Measurements from ENCODE around the gene NMT1. TPM values are rescaled to one million over a fixed set of nuclear protein-coding genes. Genes with fewer than 3 reads are reported as not detected.
A peak's percentile ranks its signal among the peaks of the same experiment; 100 is the strongest.

Gene NMT1
- total and polyA plus RNA-seq, 10 donors = 37.5 to 108 (median 63.9) TPM

DNA sequence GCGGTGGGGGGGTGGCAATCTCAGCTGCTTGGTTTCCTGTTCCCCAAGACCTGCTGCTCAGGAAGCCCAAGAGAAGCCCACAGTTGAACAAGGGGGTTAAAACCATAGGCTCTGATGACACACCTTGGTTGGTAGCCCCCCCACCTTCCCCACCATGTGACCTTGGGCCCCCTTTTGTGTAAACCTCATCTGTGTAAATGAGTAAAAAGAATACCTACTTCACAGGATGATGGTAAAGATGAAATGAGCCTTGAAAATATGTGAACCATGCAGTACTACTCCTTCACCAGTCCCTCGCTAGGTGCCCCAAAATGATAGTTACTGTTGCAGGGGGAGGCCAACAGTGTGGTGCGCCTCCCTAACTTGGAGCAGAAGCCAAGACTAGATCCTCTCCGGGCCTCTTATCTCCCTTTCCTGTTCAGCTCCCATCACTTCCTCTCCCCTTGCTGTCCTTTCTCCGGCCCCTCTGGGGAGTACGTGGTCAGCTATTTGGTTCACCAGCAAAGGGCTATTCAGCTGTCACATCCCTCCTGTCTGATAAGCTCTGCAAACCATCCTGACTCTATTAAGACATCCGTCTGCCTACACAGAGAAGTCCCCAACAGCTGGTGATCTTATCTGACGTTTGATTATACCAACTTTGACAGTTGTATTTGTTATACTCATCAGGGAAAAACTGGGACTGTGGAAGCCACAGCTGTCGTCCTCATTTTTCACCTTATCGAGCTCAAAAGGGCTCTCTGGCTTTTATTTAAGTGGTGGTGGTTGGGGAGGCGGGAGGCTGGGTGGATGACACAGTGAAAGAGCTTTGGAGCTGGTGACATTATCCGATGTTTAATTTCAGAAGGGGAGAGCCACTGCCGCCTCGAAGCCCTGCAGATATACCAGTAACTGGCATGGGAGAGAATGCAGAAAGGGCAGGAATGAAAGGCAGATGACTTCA is 29.6 kb upstream of the NMT1 start:
- H3K27ac ChIP-seq = peak overlapping the region in 2 of 8 donors; percentile 25 to 36
- peaks cover 0 to 19% (median 4%) of the 10 kb centered on the region in 6 donors for H3K4me1 ChIP-seq
- no peak for DNase-seq
- no peak overlapping the region for H3K4me3 ChIP-seq
- intact Hi-C loops (cut with DNase I; ENCODE audit: low total_unique reads) = no loop called here
- WGBS, 5 donors = 68 to 78% (median 69%) methylated on average over 13 to 14 of the region's 14 CpGs
- TF ChIP-seq POLR2A (IDR thresholded peaks at IDR 0.05) = no peak
- no peak for TF ChIP-seq POLR2AphosphoS5 (IDR thresholded peaks at IDR 0.05)
- H3K9me3 ChIP-seq = no peaks in the 10 kb centered on the region
- H3K27me3 ChIP-seq (replicated peaks in 1 of 7) = no peaks in the 10 kb centered on the region
- H3K36me3 ChIP-seq = peaks cover 0 to 90% (median 45%) of the 10 kb centered on the region in 6 donors

DNA sequence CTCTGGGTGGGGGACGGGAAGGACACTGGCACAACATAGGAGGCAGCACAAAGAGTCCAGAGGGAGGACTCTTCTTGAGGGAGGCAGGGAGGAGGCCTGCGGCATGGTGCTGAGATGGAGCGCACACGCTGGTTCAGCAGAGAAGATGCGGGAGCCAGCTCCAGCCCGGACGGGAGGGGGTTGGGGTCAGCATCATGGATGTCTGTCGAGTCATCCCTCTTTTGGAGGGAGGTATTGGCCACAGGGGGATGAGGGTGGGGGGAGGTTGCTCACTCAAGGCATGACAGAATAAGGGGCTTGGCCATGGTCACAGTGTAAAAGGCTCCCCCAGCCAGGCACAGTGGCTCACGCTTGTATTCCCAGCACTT is 29.0 kb upstream of the NMT1 start:
- TF ChIP-seq POLR2A (IDR thresholded peaks at IDR 0.05) (no peak), POLR2AphosphoS5 (IDR thresholded peaks at IDR 0.05) (no peak)
- TF ChIP-seq, protein P1, sequence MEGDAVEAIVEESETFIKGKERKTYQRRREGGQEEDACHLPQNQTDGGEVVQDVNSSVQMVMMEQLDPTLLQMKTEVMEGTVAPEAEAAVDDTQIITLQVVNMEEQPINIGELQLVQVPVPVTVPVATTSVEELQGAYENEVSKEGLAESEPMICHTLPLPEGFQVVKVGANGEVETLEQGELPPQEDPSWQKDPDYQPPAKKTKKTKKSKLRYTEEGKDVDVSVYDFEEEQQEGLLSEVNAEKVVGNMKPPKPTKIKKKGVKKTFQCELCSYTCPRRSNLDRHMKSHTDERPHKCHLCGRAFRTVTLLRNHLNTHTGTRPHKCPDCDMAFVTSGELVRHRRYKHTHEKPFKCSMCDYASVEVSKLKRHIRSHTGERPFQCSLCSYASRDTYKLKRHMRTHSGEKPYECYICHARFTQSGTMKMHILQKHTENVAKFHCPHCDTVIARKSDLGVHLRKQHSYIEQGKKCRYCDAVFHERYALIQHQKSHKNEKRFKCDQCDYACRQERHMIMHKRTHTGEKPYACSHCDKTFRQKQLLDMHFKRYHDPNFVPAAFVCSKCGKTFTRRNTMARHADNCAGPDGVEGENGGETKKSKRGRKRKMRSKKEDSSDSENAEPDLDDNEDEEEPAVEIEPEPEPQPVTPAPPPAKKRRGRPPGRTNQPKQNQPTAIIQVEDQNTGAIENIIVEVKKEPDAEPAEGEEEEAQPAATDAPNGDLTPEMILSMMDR (IDR thresholded peaks at IDR 0.05 in 8 of 11, conservative IDR thresholded peaks at IDR 0.05 in 3 of 11) = no peak
- intact Hi-C loops (cut with DNase I; ENCODE audit: low total_unique reads) = no loop called here
- H3K36me3 ChIP-seq = peaks cover 0 to 83% (median 45%) of the 10 kb centered on the region in 6 donors
- DNase-seq = no peak
- H3K27me3 ChIP-seq (replicated peaks in 1 of 7) = no peaks in the 10 kb centered on the region
- H3K27ac ChIP-seq = no peak overlapping the region
- H3K4me1 ChIP-seq = peaks cover 0 to 19% (median 4%) of the 10 kb centered on the region in 6 donors
- no peak overlapping the region for H3K4me3 ChIP-seq
- WGBS, 5 donors = 91 to 96% (median 91%) methylated on average over 9 of the region's 9 CpGs
- no peaks in the 10 kb centered on the region for H3K9me3 ChIP-seq

DNA sequence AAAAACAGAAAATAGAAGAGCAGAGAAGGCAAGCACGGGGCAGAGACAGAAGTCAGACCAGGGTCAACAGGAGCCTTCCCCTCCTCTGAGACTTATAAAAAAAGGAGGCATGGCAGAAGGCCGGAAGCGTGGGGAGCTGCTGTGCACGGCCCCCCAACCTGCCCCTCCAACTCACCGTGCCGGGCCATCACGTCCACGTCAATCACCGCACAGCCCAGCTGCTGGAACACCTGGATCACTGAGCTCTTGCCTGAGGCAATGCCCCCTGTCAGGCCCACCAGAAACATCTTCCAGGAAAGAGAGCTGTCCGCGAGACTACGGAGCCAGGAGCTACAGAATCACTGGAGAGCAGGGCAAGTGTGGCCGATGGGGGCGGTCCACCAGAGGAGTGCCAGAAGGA is 26.5 kb upstream of the NMT1 start:
- intact Hi-C loops (cut with DNase I; ENCODE audit: low total_unique reads) = no loop called here

DNA sequence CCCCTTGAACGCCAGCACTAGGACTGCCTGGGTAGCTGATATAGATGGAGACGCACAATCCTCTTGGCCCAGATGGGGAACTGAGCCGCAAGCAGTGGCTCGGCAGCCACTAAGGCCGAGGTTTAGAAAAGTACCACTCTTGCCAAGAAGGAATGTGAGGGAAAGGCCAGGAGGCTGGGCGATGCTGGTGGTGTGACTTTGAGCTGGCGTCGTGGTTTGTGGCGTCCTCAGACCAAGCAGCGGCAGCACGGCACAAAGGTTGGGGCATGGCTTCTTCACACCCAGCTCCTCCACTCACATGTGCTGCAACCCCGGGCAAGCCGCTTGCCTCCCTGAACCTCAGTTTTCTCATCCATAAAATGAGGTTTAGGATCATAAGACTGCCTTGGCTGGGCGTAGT is 25.3 kb upstream of the NMT1 start:
- TF ChIP-seq, protein P1 (IDR thresholded peaks at IDR 0.05 in 8 of 11, conservative IDR thresholded peaks at IDR 0.05 in 3 of 11) = no peak
- TF ChIP-seq POLR2AphosphoS5 (IDR thresholded peaks at IDR 0.05) (no peak), POLR2A (IDR thresholded peaks at IDR 0.05) (no peak)
- no peaks in the 10 kb centered on the region for H3K27me3 ChIP-seq (replicated peaks in 1 of 7)
- intact Hi-C loops (cut with DNase I; ENCODE audit: low total_unique reads) = no loop called here
- H3K4me3 ChIP-seq = no peak overlapping the region
- H3K9me3 ChIP-seq = no peaks in the 10 kb centered on the region
- DNase-seq = no peak
- H3K27ac ChIP-seq = no peak overlapping the region
- H3K4me1 ChIP-seq = peaks cover 0 to 33% (median 17%) of the 10 kb centered on the region in 6 donors
- WGBS, 5 donors = 84 to 95% (median 93%) methylated on average over 14 of the region's 14 CpGs
- H3K36me3 ChIP-seq = peaks cover 0 to 54% (median 33%) of the 10 kb centered on the region in 6 donors

More for the DNA sequence above, 26.5 kb upstream of the NMT1 start:
- no peak for DNase-seq
- TF ChIP-seq POLR2AphosphoS5 (IDR thresholded peaks at IDR 0.05) (no peak), POLR2A (IDR thresholded peaks at IDR 0.05) (no peak)
- TF ChIP-seq, protein P1 (IDR thresholded peaks at IDR 0.05 in 8 of 11, conservative IDR thresholded peaks at IDR 0.05 in 3 of 11) = no peak
- Histone ChIP-seq H3K27ac (no peak overlapping the region), H3K36me3 (peaks cover 0 to 66% (median 42%) of the 10 kb centered on the region in 6 donors), H3K4me3 (no peak overlapping the region), H3K9me3 (no peaks in the 10 kb centered on the region), H3K27me3 (replicated peaks in 1 of 7) (no peaks in the 10 kb centered on the region), H3K4me1 (peaks cover 0 to 35% (median 17%) of the 10 kb centered on the region in 6 donors)
- 91 to 98% (median 94%) methylated on average over 14 of the region's 14 CpGs for WGBS, 5 donors

All from spleen (tissue), 11 donors.